Naive thymus-derived CD4-positive, alpha-beta T cell (primary cell): Measurements from ENCODE around the gene CYP26B1. TPM values are rescaled to one million over a fixed set of nuclear protein-coding genes. Genes with fewer than 3 reads are reported as not detected.

Source experiments
- ATAC-seq: fragments of 150-1000 bp; cut with Tn5 transposase; 2 replicates; pipeline ENCODE4 v1.10.0; 2021; ENCODE audit warnings: mild to moderate bottlenecking, moderate library complexity
- CTCF ChIA-PET: fragments of 350-600 bp; sonication (Branson Sonifier 250); formaldehyde crosslinking; loops from one replicate; lab custom pipeline; 2021; ENCODE audit warnings: antibody characterized with exemption; lab: Charles Lee
- POLR2A ChIA-PET: fragments of 350-600 bp; sonication (Branson Sonifier 250); formaldehyde crosslinking; loops from one replicate; lab custom pipeline; 2021; ENCODE audit warnings: antibody characterized with exemption, inconsistent platforms; lab: Charles Lee
- DNase-seq, 9 donors: peaks; one replicate each; pipeline versions ENCODE4 v3.0.0 to v3.0.0-alpha.2; 2020 to 2022; ENCODE audit warnings: mixed read lengths in 1 of 9
- H3K27ac ChIP-seq: one replicate; pipeline ENCODE4 v1.7.0; 2013; ENCODE audit warnings: mild to moderate bottlenecking, low read depth, low read length, moderate library complexity
- H3K27me3 ChIP-seq, 2 donors: one replicate each; pipeline ENCODE4 v1.7.0; 2013; ENCODE audit warnings: low read length in 2 of 2, mild to moderate bottlenecking in 2 of 2, moderate library complexity in 2 of 2; ENCODE audit not compliant: control insufficient read depth in 2 of 2, insufficient read depth in 2 of 2
- H3K36me3 ChIP-seq, 3 experiments: 1 replicate in 2 of 3; 2 replicates in 1 of 3; pipeline ENCODE4 v1.7.0; 2013; ENCODE audit warnings: low read length in 3 of 3, mild to moderate bottlenecking in 3 of 3, moderate library complexity in 1 of 3; ENCODE audit not compliant: insufficient read depth in 3 of 3, control insufficient read depth in 2 of 3
- H3K4me1 ChIP-seq, 2 donors: one replicate each; pipeline ENCODE4 v1.7.0; 2013; ENCODE audit warnings: low read length in 2 of 2, mild to moderate bottlenecking in 2 of 2, moderate library complexity in 1 of 2; ENCODE audit not compliant: control insufficient read depth in 2 of 2, insufficient read depth in 2 of 2
- H3K4me3 ChIP-seq: 2 replicates; pipeline ENCODE4 v1.7.0; 2013; ENCODE audit warnings: mild to moderate bottlenecking, low read length
- H3K9me3 ChIP-seq, 3 experiments: 1 replicate in 2 of 3; 2 replicates in 1 of 3; pipeline ENCODE4 v1.7.0; 2013; ENCODE audit warnings: low read length in 3 of 3; ENCODE audit not compliant: control insufficient read depth in 2 of 3
- H3K27ac Mint-ChIP-seq, 9 donors: one replicate each; pipeline ENCODE4 v1.8.0; 2020 to 2022; ENCODE audit warnings: mixed read lengths in 9 of 9, mild to moderate bottlenecking in 8 of 9, moderate library complexity in 5 of 9, inconsistent platforms in 2 of 9
- H3K27me3 Mint-ChIP-seq, 5 donors: one replicate each; pipeline ENCODE4 v1.8.0; 2021 to 2022; ENCODE audit warnings: mixed read lengths in 5 of 5, mild to moderate bottlenecking in 1 of 5
- H3K36me3 Mint-ChIP-seq, 5 donors: one replicate each; pipeline ENCODE4 v1.8.0; 2020 to 2022; ENCODE audit warnings: mixed read lengths in 5 of 5, mild to moderate bottlenecking in 3 of 5, inconsistent platforms in 1 of 5
- H3K4me1 Mint-ChIP-seq, 7 donors: one replicate each; pipeline ENCODE4 v1.8.0; 2020 to 2022; ENCODE audit warnings: mixed read lengths in 7 of 7, mild to moderate bottlenecking in 3 of 7, inconsistent platforms in 1 of 7
- H3K4me3 Mint-ChIP-seq, 10 donors: one replicate each; pipeline ENCODE4 v1.8.0; 2020 to 2022; ENCODE audit warnings: mild to moderate bottlenecking in 10 of 10, mixed read lengths in 10 of 10, moderate library complexity in 6 of 10, inconsistent platforms in 2 of 10
- H3K9me3 Mint-ChIP-seq, 11 donors: one replicate each; pipeline ENCODE4 v1.8.0; 2020 to 2022; ENCODE audit warnings: mixed read lengths in 11 of 11, mild to moderate bottlenecking in 4 of 11, inconsistent platforms in 1 of 11, moderate library complexity in 1 of 11
- intact Hi-C, 2 donors: fragments of 100-400 bp; cut with micrococcal nuclease; formaldehyde crosslinking; loops; one replicate each; pipeline ENCODE4 v1.15.1; 2023
- polyA plus RNA-seq, 2 donors: library from polyadenylated mRNA; unstranded; fragments of 300-500 nt; fragmentation: Illumina TruSeq; gene quantifications; one replicate each; pipeline ENCODE4 v1.2.3, GENCODE V29; 2021
- total RNA-seq, 6 experiments: library from RNA in 5 of 6; stranded (reverse) in 5 of 6; gene quantifications; 1 replicate in 5 of 6; 2 replicates in 1 of 6; pipeline ENCODE4 v1.2.3 and lab custom pipeline; 2021 to 2026

Gene CYP26B1
- total and polyA plus RNA-seq, 7 experiments from 2014 or later: not detected

DNA sequence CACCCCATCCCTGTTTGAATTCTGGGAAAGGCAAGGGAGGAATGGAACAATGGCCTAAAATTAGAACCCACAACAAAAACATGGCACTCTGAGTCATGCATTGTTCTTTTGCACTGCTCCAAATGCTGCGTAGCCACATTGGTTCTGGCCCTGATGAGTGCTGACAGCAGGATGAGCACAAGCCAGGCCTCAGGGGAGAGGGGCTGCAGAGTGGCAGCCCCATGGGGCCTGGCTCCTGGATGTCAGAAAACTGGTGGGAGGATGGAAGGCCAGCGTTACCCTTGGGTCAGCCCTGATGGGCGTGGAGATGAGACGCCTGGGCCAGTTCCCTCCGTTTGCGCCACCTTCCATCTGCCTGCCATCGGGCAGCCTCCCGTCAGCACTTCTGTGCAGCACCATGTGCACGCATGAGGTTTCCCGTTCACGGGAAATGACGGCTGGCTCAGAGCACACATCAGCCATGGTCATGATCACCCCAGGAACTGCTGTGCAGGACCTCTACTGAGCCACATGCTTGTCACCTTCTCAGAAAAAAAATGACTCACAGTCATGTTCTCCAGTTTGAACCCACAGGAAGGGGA lies 65.6 kb downstream of the CYP26B1 start:
- Mint-ChIP-seq H3K9me3 (peaks cover 0 to 10% (median 0%) of the 10 kb centered on the region in 11 donors), H3K27me3 (peaks cover 0 to 14% (median 4%) of the 10 kb centered on the region in 5 donors), H3K27ac (no peak overlapping the region), H3K4me1 (no peaks in the 10 kb centered on the region), H3K36me3 (no peaks in the 10 kb centered on the region), H3K4me3 (no peak overlapping the region)
- H3K27ac ChIP-seq: no peak overlapping the region
- H3K9me3 ChIP-seq: no peaks in the 10 kb centered on the region
- intact Hi-C loops: no loop called here
- ATAC-seq: no peak
- no peak for DNase-seq
- H3K36me3 ChIP-seq: no peaks in the 10 kb centered on the region
- CTCF ChIA-PET: no interaction called here
- H3K4me3 ChIP-seq: no peak overlapping the region
- POLR2A ChIA-PET: no interaction called here
- no peaks in the 10 kb centered on the region for H3K4me1 ChIP-seq
- H3K27me3 ChIP-seq: no peaks in the 10 kb centered on the region

DNA sequence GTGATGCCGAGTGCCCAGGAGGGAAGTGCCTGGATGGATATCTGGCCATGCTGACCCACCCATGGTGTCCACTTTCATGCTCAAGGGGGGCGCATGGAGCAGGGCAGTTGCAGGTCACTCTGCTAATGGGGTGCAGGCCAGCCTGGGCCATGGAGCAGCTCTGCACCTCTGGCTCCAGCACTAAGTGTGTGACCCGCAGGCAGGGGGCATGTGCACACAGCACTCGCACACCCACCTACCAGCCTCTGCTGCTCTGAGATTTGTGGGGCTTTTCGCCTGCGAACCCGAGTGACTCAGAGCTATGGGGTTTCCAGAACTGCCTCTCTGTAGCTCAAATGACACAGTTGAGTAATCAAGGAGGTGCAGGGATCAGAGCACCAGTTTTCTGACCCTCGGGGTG lies 66.2 kb downstream of the CYP26B1 start:
- H3K4me3 ChIP-seq: no peak overlapping the region
- no peaks in the 10 kb centered on the region for H3K4me1 ChIP-seq
- Mint-ChIP-seq H3K36me3 (no peaks in the 10 kb centered on the region), H3K27me3 (peaks cover 0 to 14% (median 4%) of the 10 kb centered on the region in 5 donors), H3K27ac (no peak overlapping the region), H3K4me1 (no peaks in the 10 kb centered on the region), H3K4me3 (no peak overlapping the region), H3K9me3 (peaks cover 0 to 10% (median 0%) of the 10 kb centered on the region in 11 donors)
- H3K27ac ChIP-seq: no peak overlapping the region
- ATAC-seq (no peak), DNase-seq (no peak)
- no peaks in the 10 kb centered on the region for H3K36me3 ChIP-seq
- no peaks in the 10 kb centered on the region for H3K27me3 ChIP-seq
- intact Hi-C loops: no loop called here
- no peaks in the 10 kb centered on the region for H3K9me3 ChIP-seq
- ChIA-PET CTCF (no interaction called here), POLR2A (no interaction called here)

DNA sequence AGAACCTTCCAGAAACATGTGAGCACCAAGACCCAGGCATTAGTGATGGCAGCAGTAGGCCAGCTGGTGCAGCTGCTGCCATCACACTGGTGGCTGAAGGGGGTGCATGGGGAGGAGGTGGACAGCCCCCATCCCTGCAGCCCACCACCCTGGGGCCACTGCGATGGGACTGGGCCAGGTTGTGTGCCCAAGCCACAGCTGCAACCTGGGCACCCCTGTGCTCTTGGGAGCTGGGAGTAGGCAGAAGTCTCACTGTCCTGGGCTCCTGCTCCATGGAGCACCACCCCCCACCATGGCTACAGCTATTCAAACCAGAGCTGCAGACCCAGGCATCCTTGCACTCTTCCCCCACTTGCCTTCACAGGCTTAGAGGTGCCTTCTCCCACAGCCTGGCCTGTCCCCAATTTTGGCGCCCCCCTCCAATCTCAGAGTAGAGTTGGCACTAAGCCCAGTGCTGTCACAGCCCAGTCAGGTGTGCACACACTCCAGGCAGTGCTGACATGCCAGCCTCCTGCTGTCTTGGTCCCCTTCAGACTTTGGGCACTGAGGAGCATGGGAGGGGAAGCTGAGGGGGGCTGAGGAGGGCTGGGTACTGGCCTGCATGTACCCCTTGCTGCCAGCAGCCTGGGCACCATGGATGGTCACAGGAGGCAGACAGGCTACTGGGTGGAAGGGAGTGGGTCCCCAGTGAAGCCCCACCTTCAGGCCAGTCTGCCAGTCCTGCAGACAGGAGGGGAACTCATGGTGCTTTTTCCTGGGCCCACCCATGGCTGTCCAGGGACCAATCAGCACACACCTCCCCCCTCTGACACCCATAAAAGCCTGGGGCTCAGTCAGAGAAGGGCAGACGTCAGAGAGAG lies 67.1 kb downstream of the CYP26B1 start:
- H3K27ac Mint-ChIP-seq: no peak overlapping the region
- ATAC-seq (peak; percentile 23), DNase-seq (no peak)
- peaks cover 0 to 14% (median 4%) of the 10 kb centered on the region in 5 donors for H3K27me3 Mint-ChIP-seq
- Histone ChIP-seq H3K27ac (no peak overlapping the region), H3K4me3 (no peak overlapping the region), H3K4me1 (no peaks in the 10 kb centered on the region), H3K9me3 (no peaks in the 10 kb centered on the region), H3K27me3 (no peaks in the 10 kb centered on the region), H3K36me3 (no peaks in the 10 kb centered on the region)
- CTCF ChIA-PET: no interaction called here
- peaks cover 0 to 15% (median under 1%) of the 10 kb centered on the region in 11 donors for H3K9me3 Mint-ChIP-seq
- H3K36me3 Mint-ChIP-seq: no peaks in the 10 kb centered on the region
- no peak overlapping the region for H3K4me3 Mint-ChIP-seq
- intact Hi-C loops: no loop called here
- POLR2A ChIA-PET: no interaction called here
- no peaks in the 10 kb centered on the region for H3K4me1 Mint-ChIP-seq
